Gastrocnemius medialis (tissue), 4 donors: ENCODE measurements around the gene GDI1. TPM values are rescaled to one million over a fixed set of nuclear protein-coding genes. Genes with fewer than 3 reads are reported as not detected.

Experiments used
- ATAC-seq, 2 donors: fragments of 150-250 bp; one replicate each; pipeline ENCODE4 v1.9.1; 2016
- DNase-seq, 2 donors: peaks; one replicate each; pipeline ENCODE4 v3.0.0-alpha.2; 2019
- H3K27ac ChIP-seq, 4 donors: fragments of 200-600 bp; sonication (generic); 1 replicate in 1 of 4; 2 replicates in 3 of 4; pipeline ENCODE4 v1.5.1; 2016 to 2018; ENCODE audit warnings: mild to moderate bottlenecking in 2 of 4, moderate library complexity in 1 of 4
- H3K27me3 ChIP-seq, 3 donors: fragments of 200-600 bp; sonication (generic) in 2 of 3; 1 replicate in 1 of 3; 2 replicates in 2 of 3; pipeline versions ENCODE4 v1.5.1 to v1.6.0; 2016 to 2019; ENCODE audit warnings: mild to moderate bottlenecking in 1 of 3, moderate library complexity in 1 of 3
- H3K36me3 ChIP-seq, 2 donors: fragments of 200-600 bp; sonication (generic) in 1 of 2; one replicate each; pipeline ENCODE4 v1.5.1; 2017 to 2018
- H3K4me1 ChIP-seq, 2 donors: fragments of 200-600 bp; sonication (generic) in 1 of 2; one replicate each; pipeline ENCODE4 v1.5.1; 2016 to 2017; ENCODE audit warnings: mild to moderate bottlenecking in 2 of 2
- H3K4me3 ChIP-seq, 4 donors: fragments of 200-600 bp; sonication (generic) in 3 of 4; 1 replicate in 1 of 4; 2 replicates in 3 of 4; pipeline ENCODE4 v1.5.1; 2016 to 2019; ENCODE audit warnings: mild to moderate bottlenecking in 2 of 4
- H3K9me3 ChIP-seq, 3 donors: fragments of 200-600 bp; sonication (generic) in 2 of 3; 1 replicate in 1 of 3; 2 replicates in 2 of 3; pipeline ENCODE4 v1.5.1; 2016 to 2019
- CTCF ChIP-seq, 5 experiments: fragments of 450-650 bp in 3 of 5; fragments of 200-600 bp in 2 of 5; sonication (generic) in 2 of 5; IDR thresholded peaks in 4 of 5; conservative IDR thresholded peaks in 1 of 5; 1 replicate in 4 of 5; 2 replicates in 1 of 5; pipeline ENCODE4 v1.5.1; 2016 to 2019; ENCODE audit warnings: antibody characterized with exemption in 5 of 5, mild to moderate bottlenecking in 3 of 5, moderate library complexity in 3 of 5
- POLR2A ChIP-seq, 2 donors: fragments of 450-650 bp; IDR thresholded peaks; one replicate each; pipeline ENCODE4 v1.6.1; 2017; ENCODE audit warnings: antibody characterized with exemption in 2 of 2, mild to moderate bottlenecking in 2 of 2, moderate library complexity in 2 of 2
- in situ Hi-C, 4 donors: fragments of 200-750 bp; cut with MboI; loops; one replicate each; pipeline versions ENCODE4 v1.15.0 to v1.8.0; 2017; ENCODE audit warnings: low sequenced_read_pairs in 4 of 4
- intact Hi-C: fragments of 100-400 bp; cut with DNase I; formaldehyde crosslinking; loops from one replicate; pipeline ENCODE4 v1.15.1; 2023; ENCODE audit warnings: low total_unique reads
- total RNA-seq, 4 donors: library from RNA; depleted of rRNA; stranded (reverse); fragments of >200 nt; gene quantifications; one replicate each; pipeline versions ENCODE4 v1.1.0 to v1.2.3, GENCODE V29; 2016

The GDI1 gene
- total RNA-seq, 4 donors from 2014 or later: 19.8 to 54.5 (median 39.0) TPM

- no peaks in the 10 kb centered on the region for H3K9me3 ChIP-seq
- H3K27me3 ChIP-seq: no peaks in the 10 kb centered on the region
- intact Hi-C loops (no loop called here), in situ Hi-C loops (no loop called here)
- ATAC-seq (no peak), DNase-seq (no peak)
- H3K27ac ChIP-seq: no peak overlapping the region
- H3K36me3 ChIP-seq: no peaks in the 10 kb centered on the region
- TF ChIP-seq CTCF (IDR thresholded peaks at IDR 0.05 in 4 of 5, conservative IDR thresholded peaks at IDR 0.05 in 1 of 5): no peak
- H3K4me3 ChIP-seq: no peak overlapping the region
- no peaks in the 10 kb centered on the region for H3K4me1 ChIP-seq
Observed at GRCh38 chrX:154469880-154470279, 32.9 kb downstream of the GDI1 start.

GRCh38 chrX:154470434-154470833 lies 33.5 kb downstream of the GDI1 start:
- no peak overlapping the region for H3K4me3 ChIP-seq
- H3K9me3 ChIP-seq: no peaks in the 10 kb centered on the region
- no peaks in the 10 kb centered on the region for H3K36me3 ChIP-seq
- intact Hi-C loops: no loop called here
- ATAC-seq: no peak
- no peaks in the 10 kb centered on the region for H3K4me1 ChIP-seq
- TF ChIP-seq CTCF (IDR thresholded peaks at IDR 0.05 in 4 of 5, conservative IDR thresholded peaks at IDR 0.05 in 1 of 5): no peak
- no peak for TF ChIP-seq POLR2A (IDR thresholded peaks at IDR 0.05)
- in situ Hi-C loops: no loop called here
- no peaks in the 10 kb centered on the region for H3K27me3 ChIP-seq
- no peak for DNase-seq
- no peak overlapping the region for H3K27ac ChIP-seq

GRCh38 chrX:154470914-154471568 lies 34.1 kb downstream of the GDI1 start:
- DNase-seq (no peak), ATAC-seq (no peak)
- TF ChIP-seq POLR2A (IDR thresholded peaks at IDR 0.05) (no peak), CTCF (IDR thresholded peaks at IDR 0.05 in 4 of 5, conservative IDR thresholded peaks at IDR 0.05 in 1 of 5) (no peak)
- no peak overlapping the region for H3K4me3 ChIP-seq
- H3K9me3 ChIP-seq: no peaks in the 10 kb centered on the region
- no peaks in the 10 kb centered on the region for H3K27me3 ChIP-seq
- intact Hi-C loops: no loop called here
- in situ Hi-C loops: no loop called here
- no peak overlapping the region for H3K27ac ChIP-seq
- H3K36me3 ChIP-seq: no peaks in the 10 kb centered on the region
- H3K4me1 ChIP-seq: no peaks in the 10 kb centered on the region

- H3K27ac ChIP-seq: no peak overlapping the region
- DNase-seq: no peak
- H3K36me3 ChIP-seq: no peaks in the 10 kb centered on the region
- intact Hi-C loops: no loop called here
- TF ChIP-seq CTCF (IDR thresholded peaks at IDR 0.05 in 4 of 5, conservative IDR thresholded peaks at IDR 0.05 in 1 of 5) (no peak), POLR2A (IDR thresholded peaks at IDR 0.05) (no peak)
- no peak overlapping the region for H3K4me3 ChIP-seq
- H3K9me3 ChIP-seq: no peaks in the 10 kb centered on the region
- no peaks in the 10 kb centered on the region for H3K27me3 ChIP-seq
- no peaks in the 10 kb centered on the region for H3K4me1 ChIP-seq
- no peak for ATAC-seq
- in situ Hi-C loops: no loop called here
Observed at GRCh38 chrX:154471839-154472684, 35.1 kb downstream of the GDI1 start.
